NCI-H1092 treated with DMSO at 0.1 percent for 48 hours (cell line): Measurements from ENCODE around the gene CTTNBP2NL.
"Not testable (repeated sequence)": the region's sequence is repeated elsewhere in the genome, so short reads cannot be mapped to it uniquely, and the experiment has no call there.

Experiments
- DNase-seq: peaks from one replicate; lab custom pipeline; 2025; lab: John Stamatoyannopoulos, UW

CTTNBP2NL gene

DNA sequence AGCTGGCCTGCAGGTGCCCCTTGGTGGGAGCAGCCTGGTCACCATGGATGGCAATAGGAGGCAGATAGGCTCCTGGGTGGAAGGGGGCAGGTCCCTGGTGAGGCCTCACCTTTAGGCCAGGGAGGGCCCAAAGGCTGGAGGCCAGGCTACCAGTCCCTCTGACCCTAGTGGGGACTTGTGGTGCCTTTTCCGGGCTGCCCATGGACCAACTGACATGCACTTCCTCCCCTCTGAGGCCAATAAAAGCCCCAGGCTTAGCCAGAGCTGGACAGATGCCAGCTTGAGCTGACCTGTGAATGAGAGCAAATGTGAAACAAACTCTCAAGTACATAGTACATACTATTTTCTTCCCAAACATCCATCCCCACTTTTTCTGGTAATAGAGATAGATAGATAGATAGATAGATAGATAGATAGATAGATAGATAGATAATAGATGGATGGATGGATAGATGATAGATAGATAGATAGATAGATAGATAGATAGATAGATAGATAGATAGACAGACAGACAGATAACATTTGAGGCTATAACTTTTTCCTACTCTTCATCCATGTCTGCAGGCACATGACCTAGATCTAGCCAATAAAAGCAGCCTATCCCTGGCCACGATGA lies 9.2 kb upstream of the CTTNBP2NL start:
- DNase-seq = no peak

DNA sequence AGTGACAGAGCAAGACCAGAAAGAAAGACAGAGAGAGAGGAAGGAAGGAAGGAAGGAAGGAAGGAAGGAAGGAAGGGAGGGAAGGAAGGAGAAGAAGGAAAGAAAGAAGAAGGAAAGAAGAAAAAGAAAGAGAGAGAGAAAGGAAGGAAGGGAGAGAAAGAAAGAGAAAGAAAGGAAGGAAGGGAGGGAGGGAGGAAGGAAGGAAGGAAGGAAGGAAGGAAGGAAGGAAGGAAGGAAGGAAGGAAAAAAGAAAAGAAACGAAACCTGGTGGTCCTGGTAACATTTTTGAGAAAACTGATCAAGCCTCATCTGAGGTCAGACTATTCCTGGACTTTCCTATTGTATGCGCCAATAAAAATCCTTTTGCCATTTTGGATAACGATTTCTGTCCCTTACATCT lies 8.2 kb upstream of the CTTNBP2NL start:
- no peak for DNase-seq

DNA sequence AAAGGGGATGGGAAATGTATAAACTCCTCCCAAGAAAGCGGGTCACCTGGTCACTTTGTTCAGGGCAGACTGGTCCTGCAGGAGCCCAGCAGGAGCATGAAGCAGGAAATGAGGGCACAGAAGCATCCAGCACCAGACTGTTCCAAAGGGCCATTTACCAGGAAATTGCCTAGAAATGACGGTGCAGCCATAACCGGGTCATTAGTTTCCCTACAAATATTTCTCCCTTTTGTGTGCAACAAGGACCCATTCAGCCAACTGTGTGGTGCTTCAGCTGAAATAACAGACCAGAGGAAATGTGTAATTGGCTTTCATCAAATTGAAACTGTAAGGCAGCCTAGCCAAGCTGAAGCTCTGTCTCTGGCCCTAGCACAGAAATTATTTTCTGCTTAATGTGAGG lies 7.6 kb upstream of the CTTNBP2NL start:
- DNase-seq = no peak

DNA sequence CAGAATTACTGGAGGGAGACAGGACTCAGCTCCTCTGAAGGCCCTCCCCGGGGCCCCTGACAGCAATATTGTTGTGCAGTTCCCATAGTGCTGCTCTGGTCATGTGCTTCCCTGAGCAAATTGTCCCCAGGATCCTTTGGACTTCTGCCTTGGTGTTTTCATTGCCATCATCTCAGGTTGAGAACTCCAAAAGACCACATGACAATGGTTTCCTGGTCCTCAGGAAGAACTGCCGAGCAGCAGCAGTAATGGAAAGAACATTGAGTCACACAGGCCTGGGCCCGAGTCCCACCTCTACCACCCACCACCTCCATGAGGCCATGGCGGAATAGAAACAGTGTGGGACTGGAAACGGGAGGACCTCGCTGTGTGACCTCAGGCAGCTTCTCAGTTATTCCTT lies 6.3 kb upstream of the CTTNBP2NL start:
- DNase-seq = no peak

DNA sequence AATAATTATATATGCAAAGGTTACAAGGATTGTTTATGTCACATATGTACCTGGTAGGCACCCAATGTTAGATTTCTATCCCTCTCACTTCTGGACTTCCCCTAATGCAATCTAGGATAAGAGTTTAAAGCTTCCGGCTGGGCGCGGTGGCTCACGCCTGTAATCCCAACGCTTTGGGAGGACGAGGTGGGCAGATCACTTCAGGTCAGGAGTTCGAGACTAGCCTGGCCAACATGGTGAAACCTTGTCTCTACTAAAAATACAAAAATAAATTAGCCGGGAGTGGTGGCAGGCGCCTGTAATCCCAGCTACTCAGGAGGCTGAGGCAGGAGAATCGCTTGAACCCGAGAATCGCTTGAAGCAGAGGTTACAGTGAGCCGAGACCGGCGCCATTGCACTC lies 5.7 kb upstream of the CTTNBP2NL start:
- not testable (repeated sequence) for DNase-seq

DNA sequence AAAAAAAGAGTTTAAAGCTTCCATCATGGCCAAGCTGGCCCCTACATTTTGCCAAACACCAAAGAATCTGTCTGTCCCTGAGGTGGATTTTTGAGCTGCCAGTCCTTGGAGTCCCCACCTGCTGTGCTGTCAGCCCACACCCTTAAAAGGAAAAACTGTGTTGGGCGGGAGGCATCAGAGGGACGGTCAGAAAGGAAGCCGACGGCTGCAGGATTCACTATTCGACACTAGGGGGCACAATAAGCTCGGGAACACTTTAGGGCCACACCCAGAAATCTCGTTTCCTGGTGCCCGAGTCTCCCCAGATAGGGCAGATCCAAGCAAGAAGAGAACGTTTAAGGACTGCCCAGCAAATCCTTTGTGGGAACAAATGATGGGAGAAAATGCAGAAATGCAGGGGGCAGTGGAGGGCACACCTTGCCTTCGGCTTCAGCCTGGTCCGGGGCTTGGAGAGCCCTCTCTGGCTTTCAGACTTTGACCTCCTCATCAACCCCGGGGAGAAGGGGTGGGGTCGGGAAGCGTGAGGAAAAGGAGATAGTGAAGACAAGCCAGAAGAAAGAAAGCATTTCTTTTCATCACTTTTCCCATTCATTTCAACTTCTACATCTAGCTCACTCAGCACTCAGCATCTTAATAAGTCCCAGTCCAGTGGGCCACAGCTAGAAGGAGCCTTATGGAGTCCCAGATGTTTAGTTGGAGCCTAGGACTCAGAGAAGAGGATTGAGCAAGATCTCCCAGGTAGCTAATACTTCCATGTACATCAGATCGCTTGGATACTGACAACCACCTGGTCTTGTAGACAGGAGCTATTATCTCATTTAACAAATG lies 5.0 kb upstream of the CTTNBP2NL start:
- peak; percentile 93 for DNase-seq

DNA sequence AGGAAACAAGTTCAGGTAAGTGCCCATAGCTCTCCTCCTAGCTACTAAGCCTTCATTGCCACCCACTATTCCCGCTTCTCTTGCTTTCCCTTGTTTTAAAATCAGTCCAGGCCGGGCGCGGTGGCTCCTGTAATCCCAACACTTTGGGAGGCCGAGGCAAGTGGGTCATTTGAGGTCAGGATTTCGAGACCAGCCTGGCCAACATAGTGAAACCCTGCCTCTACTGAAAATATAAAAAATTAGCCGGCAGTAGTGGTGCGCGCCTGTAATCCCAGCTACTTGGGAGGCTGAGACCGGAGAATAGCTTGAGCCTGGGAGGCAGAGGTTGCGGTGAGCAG lies 4.4 kb upstream of the CTTNBP2NL start:
- DNase-seq = no peak

DNA sequence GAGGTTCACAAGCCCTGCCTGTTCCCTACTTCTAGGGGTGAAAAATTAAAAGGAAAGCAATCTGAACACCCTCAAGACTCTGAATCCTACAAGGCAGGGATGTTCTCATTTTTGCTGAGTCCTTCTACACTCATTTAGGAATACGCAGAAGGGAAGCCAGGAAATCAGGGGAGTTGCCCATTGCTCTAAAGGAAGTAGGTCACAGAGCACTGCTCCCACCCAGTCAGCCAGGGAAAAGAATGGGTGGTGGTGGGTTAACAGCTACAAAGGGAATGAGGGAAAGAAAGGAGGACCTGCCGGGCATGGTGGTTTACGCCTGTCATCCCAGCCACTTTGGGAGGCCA lies 2.4 kb upstream of the CTTNBP2NL start:
- DNase-seq = no peak

DNA sequence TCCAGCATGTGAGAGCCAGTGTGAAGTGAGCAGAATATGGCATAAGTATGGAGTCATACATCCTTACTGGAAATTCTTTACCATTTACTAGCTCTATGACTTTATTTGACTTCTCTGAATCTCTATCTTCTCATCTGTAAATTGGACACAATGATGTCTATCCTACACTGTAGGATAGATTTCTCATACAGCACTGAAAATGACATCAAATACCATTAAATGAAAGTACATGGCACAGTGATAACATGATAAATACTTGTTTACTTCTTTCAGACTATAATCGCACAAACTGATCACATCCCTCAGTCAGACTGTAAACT lies 1.3 kb upstream of the CTTNBP2NL start:
- DNase-seq = no peak

DNA sequence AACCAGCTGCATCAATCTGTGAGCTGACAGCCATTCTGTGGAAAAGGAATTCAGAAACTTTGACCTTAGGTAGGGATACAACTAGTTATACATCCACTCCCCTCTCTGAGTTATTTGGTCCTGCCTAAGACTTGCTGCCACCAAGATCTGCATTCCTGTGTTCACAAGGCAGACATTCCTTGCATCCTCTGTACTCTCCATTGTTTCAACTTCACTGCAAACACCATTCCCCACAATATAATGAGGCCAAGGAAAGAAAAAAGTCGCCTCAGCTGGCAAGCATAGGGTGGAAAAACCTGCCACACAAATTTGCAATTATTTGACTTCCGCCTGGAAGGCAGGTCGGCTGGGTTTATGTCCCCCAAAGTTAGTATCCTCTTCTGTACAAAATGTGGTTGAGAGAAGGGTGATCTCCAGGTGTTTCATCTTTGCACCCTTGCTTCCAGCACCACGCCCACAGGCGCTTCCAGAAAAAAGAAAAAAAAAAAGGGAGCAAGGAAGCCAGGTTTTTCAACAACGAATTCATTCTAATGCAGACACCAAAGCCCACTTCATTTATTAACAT lies 676 bp upstream of the CTTNBP2NL start:
- DNase-seq = no peak

DNA sequence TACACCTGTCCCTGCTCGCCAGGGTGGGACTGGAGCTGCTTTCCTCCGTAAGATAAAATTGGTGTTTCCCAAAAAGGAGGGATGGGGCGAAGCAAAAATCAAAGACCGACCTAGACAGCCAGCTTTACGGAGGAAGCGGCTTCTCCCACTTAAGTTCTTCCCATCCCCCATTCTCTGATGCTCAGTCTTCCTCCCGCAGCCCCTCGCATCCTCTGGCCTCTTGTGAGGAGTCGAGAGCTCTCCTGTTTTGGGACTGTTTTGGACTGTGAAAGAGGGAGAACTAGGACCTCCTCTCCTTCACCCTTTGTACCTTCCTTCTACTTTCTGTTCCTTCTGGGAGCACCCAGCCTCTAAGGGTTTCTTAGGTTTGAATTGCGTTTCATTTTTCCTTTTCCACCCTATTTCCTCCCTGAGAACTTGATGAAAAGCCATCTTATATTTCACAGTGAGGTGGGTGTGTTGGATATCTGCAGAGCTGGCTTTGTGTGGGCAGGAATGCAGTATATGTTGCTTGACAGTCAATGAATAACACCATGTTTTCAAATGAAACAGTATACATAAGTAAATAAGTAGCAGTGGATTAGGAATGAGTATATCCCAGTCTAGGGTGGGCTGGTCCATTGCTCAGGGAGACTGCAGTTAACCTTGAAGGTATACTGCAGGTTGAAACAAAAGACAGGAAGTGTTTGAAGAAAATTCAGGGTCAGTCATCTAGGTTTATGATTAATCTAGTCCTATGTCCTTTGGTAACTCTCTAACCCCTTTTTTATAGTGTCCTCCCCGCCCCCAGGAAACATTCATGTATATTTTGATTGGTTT lies 848 bp downstream of the CTTNBP2NL start:
- peak; percentile 33 for DNase-seq

DNA sequence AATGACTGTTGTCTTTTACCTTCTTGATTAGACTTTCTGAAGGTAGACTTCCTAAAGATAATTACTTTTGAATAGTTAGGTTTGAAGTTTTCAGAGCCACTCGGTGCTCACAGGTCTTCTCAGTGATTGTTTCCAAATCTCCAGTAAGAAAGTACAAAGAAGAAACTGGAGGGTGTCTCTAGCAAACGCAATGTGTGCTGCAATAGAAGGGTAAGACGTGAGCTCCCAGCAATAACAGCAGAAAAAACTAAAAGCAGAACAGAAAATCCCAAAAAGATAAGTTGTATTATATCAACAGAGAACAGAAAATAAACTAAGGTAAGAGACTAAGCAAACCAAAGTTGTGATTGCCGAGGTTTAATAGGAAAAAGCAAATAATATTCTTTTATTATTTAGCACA lies 1.8 kb downstream of the CTTNBP2NL start:
- DNase-seq = no peak

DNA sequence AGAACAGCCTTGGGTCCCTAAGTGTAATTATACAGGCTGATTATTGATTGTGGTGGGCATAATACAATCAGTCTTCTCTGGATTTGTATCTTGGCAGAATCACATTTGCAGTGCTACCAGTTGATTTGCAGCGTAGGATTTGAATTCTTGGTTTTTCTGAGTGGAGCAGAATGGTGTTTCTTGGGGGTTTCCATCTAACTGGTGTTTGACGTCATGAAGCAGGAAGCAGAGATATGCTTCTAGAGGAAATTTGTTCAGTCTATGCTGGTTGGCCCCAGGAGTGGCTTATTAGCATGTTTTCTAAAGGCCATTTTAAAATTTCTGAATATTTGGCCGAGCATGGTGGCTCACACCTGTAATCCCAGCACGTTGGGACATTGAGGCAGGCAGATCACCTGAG lies 3.4 kb downstream of the CTTNBP2NL start:
- DNase-seq = no peak

DNA sequence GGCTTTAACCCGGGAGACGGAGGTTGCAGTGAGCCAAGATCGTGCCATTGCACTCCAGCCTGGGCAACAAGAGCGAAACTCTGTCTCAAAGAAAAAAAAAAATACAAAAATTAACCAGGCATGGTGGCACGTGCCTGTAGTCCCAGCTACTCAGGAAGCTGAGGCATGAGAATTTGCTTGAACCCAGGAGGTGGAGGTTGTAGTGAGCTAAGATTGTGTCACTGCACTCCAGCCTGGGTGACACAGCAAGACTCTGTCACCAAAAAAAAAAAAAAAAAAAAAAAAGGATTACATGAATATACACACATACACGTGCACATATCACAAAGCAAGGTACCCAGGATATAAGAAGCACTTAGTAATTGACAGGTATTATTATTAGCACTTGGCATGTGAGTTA lies 4.7 kb downstream of the CTTNBP2NL start:
- DNase-seq = not testable (repeated sequence)

DNA sequence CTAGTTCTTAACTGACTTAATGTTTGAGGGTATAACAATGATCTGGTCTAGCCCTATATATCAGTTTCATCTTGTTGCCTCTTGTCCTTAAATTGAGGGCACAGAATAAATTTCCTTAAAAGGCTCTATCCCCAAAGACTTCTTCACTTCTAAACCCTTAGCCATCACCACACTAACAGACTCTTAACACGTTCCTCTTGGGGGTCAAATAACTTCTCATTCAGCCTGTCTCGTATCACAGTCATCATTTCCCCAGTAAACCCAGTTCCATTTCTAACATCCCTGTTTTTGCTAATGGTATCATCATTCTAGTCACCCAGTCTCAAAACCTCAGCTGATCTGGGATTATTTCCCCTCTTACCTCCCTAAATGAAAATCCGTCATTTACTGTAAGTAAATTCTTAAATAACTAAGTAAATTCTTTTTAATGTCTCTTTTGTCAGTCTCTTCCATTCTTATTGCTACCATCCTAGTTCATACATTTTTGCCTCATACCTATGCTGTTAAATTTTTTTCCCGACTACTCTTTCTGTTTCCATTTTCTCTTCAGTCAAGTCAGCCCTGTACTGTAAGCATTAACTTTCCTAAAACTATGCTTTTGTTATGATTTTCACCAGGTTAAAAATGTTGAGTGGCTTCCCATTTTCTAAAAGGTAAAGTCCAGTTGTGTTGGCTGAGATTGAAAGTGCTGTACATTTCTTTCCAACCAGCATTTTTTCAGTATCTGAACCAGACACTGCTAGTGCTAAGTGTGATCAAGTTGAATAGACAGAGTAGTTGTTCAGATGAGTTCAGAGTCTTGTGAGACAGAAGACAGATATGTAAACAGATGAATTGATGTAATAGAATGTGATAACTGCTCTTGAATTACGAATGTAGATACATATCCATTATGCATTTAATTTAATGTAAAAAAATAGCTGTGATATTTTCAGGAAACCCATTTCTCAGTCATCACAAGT lies 6.9 kb downstream of the CTTNBP2NL start:
- no peak for DNase-seq

DNA sequence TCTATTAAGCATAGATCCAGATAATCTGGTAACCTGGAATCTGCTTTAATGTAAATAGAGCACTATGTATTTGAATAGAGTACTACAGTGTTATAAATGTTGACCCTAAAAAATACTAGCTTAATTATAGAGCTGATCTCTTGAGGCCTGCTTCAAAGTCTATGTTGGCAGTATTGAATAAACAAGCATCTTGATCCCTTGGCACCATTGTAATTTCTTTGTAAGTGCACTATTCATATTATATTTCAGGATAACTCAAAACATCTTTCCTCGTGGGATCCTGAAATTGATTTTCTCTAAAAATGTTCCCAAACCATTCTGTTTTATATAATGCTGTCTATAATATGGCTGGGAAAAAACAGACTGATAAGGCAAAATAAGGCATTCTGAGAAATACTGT lies 10.8 kb downstream of the CTTNBP2NL start:
- no peak for DNase-seq

DNA sequence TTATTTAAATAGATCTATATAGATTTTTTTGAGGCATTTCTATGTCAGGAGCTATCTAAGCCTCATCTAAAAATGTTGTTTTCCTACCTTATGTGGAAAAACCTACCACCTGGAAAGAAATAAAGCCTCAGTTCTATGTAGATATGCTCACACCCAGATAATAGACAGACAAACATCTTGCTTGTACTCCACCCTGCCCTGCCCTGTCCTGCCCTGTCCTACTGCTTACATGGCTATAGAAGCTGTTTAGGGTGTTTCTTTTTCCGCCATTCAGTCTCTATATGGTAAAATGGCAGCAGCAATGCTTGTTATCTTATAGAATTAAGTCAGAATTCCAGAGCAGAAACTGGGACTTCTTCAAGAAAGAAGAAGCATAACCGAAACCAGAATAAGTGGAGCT lies 13.4 kb downstream of the CTTNBP2NL start:
- DNase-seq = no peak

DNA sequence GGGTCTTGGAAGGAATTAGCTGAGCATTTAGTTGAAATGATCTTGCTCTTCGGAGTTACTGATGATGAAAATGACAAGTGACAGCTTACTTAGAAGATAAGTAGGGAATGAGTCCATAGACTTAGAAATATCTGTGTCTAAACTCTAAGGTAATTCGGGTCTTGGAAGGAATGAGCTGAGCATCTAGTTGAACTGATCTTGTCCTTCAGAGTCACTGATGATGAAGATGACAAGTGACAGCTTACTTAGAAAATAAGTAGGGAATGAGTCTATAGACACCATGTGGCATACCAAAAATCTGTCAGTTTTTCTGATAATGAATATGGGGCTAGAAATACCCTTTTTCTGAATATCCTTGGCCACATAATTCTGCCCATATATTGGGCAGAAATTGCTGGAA lies 14.7 kb downstream of the CTTNBP2NL start:
- no peak for DNase-seq

DNA sequence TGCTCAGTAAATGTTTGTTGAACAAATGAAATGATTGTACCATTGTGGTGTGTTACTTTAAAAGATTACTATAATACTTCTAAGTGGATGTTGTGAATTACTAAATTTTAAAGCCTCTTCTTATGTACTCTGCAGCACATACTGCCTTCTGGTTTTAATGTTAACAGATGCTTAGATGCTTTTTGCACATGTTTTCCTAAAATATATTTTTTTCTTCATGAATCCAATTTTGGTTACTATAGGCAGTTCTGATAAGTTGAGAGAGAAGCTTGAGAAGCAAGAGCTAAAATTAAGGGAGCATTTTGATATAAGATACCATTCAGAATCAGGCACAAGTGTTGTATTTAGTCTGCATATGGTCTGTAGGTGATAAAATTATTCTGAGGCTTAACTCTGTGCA lies 21.3 kb downstream of the CTTNBP2NL start:
- DNase-seq = no peak

DNA sequence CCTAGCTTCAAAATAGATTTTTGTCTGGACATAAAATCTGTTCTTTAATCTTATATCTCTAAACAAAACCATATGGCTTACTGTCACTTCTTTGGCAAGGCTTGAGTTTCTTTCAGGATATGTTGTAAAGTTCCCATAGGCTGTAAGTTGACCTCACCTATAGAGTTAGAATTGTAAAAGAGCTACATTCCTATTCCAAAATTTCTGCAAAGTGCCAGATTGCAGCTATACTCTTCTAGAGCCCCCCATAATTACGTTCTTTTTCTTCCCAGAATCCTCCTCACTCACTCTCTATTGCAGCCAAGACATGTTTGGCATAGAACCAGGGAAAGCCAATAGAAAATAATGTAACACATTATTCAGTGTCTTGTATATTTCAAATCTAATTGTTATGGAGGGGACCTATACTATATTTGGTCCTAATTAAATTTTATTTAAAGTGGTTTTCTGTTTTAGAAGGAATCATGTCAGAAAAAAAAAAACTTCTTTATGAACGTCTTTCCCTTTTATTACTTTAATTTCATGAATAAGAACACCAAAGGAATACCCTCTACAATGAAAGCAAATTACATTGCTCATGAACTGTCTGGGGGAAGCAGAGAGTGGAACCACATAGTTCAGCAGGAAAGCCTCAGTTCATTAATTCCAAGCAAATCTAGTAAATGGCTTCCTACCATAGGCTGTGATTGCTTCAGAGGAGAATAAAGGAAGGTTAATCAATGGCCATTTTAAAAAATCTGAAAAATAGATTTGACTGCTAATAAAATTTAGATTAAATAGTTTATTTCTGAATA lies 22.3 kb downstream of the CTTNBP2NL start:
- DNase-seq = no peak

DNA sequence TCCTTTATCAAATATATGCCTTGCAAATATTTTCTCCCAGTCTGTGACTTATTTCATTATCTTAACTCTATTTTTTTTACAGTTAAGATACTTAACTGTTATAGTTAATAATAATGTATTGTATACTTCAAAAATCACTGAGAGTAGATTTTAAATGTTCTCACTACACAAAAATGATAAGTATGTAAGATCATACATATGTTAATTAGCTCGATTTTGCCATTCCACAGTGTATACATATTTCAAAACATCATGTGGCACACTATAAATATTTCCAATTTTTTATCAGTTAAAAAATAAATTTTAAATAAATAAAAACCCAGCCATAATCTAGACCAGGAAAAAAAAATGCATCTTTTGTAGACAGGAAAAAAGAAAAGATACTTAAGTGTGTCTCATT lies 27.2 kb downstream of the CTTNBP2NL start:
- no peak for DNase-seq
